GM12878 (cell line): ENCODE measurements around the gene AKAP9.

Experiments used
- BMI1 ChIP-seq: fragments of 450-650 bp; IDR thresholded peaks from 2 replicates; pipeline ENCODE4 v1.6.1; 2016; ENCODE audit warnings: mild to moderate bottlenecking, moderate library complexity, borderline replicate concordance
- EZH2 ChIP-seq: IDR thresholded peaks from 2 replicates; pipeline ENCODE4 v1.6.1; 2012; ENCODE audit warnings: low read depth, mild to moderate bottlenecking, control low read depth, inconsistent platforms, low read length, borderline replicate concordance; ENCODE audit not compliant: control insufficient read depth
- HCFC1 ChIP-seq: fragments of 150-350 bp; IDR thresholded peaks from 2 replicates; pipeline ENCODE4 v1.6.1; 2014; ENCODE audit warnings: low read length
- POLR2A ChIP-seq: IDR thresholded peaks from 2 replicates; pipeline ENCODE4 v1.6.1; 2011; ENCODE audit warnings: low read depth, mild to moderate bottlenecking, low read length
- RFX5 ChIP-seq: IDR thresholded peaks from 2 replicates; pipeline ENCODE4 v1.6.1; 2011; ENCODE audit warnings: low read depth, low read length, improper control_type of control experiment
- ZNF274 ChIP-seq: IDR thresholded peaks from one replicate; pipeline ENCODE4 v1.8.0; 2011; ENCODE audit not compliant: insufficient read length, insufficient read depth
- TF ChIP-seq, protein P1 (sequence below): fragments of 150-350 bp; IDR thresholded peaks from 2 replicates; pipeline ENCODE4 v1.6.1; 2016; ENCODE audit warnings: low read depth, low read length
- TF ChIP-seq, protein P2 (sequence below): fragments of 450-650 bp; IDR thresholded peaks from 2 replicates; pipeline ENCODE4 v1.6.1; 2016; ENCODE audit warnings: mild to moderate bottlenecking, moderate library complexity, borderline replicate concordance
- TF ChIP-seq, protein P3 (sequence below): IDR thresholded peaks from 2 replicates; pipeline ENCODE4 v1.6.1; 2011; ENCODE audit warnings: low read depth, low read length, improper control_type of control experiment, borderline replicate concordance
- TF ChIP-seq, protein P4 (sequence below), 3 experiments: IDR thresholded peaks in 2 of 3; conservative IDR thresholded peaks in 1 of 3; 2 replicates each; pipeline ENCODE4 v1.5.1; 2011; ENCODE audit warnings: low read depth in 3 of 3, low read length in 3 of 3, mild to moderate bottlenecking in 3 of 3, control low read depth in 2 of 3, moderate library complexity in 2 of 3, inconsistent platforms in 1 of 3, mixed read lengths in 1 of 3; ENCODE audit not compliant: control insufficient read depth in 2 of 3, insufficient read depth in 1 of 3; ENCODE audit errors: extremely low read depth in 1 of 3

DNA sequence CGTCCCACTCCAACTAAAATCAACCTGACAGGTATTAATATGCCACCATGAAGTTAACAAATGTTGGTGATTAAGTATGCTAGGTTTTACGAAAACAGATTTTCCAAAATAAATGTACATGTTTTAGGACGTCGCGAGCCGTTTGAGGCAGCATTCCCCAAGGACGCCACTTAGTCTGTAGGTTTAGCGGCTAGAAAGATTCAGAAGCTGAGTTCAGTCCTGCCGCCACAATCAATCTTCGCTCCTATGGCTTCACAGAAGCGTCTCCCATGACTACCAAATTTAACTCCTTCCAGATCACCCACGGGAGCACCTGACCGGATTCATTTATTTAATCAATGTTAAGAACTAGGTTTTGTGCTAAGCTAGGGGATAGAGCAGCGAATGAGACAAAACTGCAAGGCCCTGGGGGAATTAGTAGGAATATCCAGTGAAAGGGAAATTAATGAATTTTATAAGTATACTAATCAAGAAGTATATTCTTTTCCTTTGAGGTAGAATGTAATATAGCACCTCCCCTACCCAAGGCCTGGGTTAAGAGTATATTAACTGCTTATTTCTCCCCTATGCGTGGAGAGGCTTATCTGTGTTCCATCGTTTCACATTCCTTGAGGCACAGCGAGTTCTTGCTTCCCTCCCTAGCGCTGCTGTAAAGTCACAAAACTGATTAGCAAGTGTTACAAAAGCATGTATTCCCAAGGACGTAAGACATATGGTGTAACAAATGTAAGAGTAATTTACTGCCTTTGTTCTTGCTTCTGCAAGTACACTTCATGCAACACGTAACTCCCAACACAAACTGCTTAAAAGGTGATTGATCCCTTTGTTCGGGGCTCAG, 194.6 kb downstream of the AKAP9 start:
- TF ChIP-seq EZH2 (no peak), BMI1 (no peak), POLR2A (no peak), RFX5 (no peak), HCFC1 (no peak), ZNF274 (no peak)
- TF ChIP-seq, protein P1, sequence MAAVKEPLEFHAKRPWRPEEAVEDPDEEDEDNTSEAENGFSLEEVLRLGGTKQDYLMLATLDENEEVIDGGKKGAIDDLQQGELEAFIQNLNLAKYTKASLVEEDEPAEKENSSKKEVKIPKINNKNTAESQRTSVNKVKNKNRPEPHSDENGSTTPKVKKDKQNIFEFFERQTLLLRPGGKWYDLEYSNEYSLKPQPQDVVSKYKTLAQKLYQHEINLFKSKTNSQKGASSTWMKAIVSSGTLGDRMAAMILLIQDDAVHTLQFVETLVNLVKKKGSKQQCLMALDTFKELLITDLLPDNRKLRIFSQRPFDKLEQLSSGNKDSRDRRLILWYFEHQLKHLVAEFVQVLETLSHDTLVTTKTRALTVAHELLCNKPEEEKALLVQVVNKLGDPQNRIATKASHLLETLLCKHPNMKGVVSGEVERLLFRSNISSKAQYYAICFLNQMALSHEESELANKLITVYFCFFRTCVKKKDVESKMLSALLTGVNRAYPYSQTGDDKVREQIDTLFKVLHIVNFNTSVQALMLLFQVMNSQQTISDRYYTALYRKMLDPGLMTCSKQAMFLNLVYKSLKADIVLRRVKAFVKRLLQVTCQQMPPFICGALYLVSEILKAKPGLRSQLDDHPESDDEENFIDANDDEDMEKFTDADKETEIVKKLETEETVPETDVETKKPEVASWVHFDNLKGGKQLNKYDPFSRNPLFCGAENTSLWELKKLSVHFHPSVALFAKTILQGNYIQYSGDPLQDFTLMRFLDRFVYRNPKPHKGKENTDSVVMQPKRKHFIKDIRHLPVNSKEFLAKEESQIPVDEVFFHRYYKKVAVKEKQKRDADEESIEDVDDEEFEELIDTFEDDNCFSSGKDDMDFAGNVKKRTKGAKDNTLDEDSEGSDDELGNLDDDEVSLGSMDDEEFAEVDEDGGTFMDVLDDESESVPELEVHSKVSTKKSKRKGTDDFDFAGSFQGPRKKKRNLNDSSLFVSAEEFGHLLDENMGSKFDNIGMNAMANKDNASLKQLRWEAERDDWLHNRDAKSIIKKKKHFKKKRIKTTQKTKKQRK = no peak
- TF ChIP-seq, protein P2, sequence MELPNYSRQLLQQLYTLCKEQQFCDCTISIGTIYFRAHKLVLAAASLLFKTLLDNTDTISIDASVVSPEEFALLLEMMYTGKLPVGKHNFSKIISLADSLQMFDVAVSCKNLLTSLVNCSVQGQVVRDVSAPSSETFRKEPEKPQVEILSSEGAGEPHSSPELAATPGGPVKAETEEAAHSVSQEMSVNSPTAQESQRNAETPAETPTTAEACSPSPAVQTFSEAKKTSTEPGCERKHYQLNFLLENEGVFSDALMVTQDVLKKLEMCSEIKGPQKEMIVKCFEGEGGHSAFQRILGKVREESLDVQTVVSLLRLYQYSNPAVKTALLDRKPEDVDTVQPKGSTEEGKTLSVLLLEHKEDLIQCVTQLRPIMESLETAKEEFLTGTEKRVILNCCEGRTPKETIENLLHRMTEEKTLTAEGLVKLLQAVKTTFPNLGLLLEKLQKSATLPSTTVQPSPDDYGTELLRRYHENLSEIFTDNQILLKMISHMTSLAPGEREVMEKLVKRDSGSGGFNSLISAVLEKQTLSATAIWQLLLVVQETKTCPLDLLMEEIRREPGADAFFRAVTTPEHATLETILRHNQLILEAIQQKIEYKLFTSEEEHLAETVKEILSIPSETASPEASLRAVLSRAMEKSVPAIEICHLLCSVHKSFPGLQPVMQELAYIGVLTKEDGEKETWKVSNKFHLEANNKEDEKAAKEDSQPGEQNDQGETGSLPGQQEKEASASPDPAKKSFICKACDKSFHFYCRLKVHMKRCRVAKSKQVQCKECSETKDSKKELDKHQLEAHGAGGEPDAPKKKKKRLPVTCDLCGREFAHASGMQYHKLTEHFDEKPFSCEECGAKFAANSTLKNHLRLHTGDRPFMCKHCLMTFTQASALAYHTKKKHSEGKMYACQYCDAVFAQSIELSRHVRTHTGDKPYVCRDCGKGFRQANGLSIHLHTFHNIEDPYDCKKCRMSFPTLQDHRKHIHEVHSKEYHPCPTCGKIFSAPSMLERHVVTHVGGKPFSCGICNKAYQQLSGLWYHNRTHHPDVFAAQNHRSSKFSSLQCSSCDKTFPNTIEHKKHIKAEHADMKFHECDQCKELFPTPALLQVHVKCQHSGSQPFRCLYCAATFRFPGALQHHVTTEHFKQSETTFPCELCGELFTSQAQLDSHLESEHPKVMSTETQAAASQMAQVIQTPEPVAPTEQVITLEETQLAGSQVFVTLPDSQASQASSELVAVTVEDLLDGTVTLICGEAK = no peak
- TF ChIP-seq, protein P3, sequence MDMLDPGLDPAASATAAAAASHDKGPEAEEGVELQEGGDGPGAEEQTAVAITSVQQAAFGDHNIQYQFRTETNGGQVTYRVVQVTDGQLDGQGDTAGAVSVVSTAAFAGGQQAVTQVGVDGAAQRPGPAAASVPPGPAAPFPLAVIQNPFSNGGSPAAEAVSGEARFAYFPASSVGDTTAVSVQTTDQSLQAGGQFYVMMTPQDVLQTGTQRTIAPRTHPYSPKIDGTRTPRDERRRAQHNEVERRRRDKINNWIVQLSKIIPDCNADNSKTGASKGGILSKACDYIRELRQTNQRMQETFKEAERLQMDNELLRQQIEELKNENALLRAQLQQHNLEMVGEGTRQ = no peak
- TF ChIP-seq, protein P4, sequence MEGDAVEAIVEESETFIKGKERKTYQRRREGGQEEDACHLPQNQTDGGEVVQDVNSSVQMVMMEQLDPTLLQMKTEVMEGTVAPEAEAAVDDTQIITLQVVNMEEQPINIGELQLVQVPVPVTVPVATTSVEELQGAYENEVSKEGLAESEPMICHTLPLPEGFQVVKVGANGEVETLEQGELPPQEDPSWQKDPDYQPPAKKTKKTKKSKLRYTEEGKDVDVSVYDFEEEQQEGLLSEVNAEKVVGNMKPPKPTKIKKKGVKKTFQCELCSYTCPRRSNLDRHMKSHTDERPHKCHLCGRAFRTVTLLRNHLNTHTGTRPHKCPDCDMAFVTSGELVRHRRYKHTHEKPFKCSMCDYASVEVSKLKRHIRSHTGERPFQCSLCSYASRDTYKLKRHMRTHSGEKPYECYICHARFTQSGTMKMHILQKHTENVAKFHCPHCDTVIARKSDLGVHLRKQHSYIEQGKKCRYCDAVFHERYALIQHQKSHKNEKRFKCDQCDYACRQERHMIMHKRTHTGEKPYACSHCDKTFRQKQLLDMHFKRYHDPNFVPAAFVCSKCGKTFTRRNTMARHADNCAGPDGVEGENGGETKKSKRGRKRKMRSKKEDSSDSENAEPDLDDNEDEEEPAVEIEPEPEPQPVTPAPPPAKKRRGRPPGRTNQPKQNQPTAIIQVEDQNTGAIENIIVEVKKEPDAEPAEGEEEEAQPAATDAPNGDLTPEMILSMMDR (IDR thresholded peaks at IDR 0.05 in 2 of 3, conservative IDR thresholded peaks at IDR 0.05 in 1 of 3; ENCODE audit: control insufficient read depth in 2 of 3, extremely low read depth in 1 of 3, insufficient read depth in 1 of 3, low read depth in 3 of 3, low read length in 3 of 3) = no peak
